H1 (cell line): ENCODE results near the gene CHN2. TPM values are rescaled to one million over a fixed set of nuclear protein-coding genes. Genes with fewer than 3 reads are reported as not detected.

Experiments used
- CTCF ChIA-PET: fragments of 300-600 bp; sonication (Branson Sonifier 250); formaldehyde crosslinking; loops from one replicate; lab custom pipeline; 2021; ENCODE audit not compliant: partially characterized antibody; lab: Charles Lee
- POLR2A ChIA-PET: fragments of 300-600 bp; sonication (Branson Sonifier 250); formaldehyde crosslinking; loops from one replicate; lab custom pipeline; 2021; ENCODE audit warnings: inconsistent platforms; ENCODE audit not compliant: partially characterized antibody; lab: Charles Lee
- DNase-seq, 2 experiments: peaks; one replicate each; pipeline versions ENCODE4 v3.0.0 to v3.0.0-alpha.2; 2010 to 2022; ENCODE audit warnings: low spot score in 2 of 2, low read depth in 1 of 2, mixed read lengths in 1 of 2
- FAIRE-seq: peaks from 2 replicates; lab custom pipeline; 2011; peaks lifted over from hg19 to GRCh38; lab: Jason Lieb, UNC
- H2AFZ ChIP-seq: 2 replicates; pipeline ENCODE4 v1.8.1; 2012; ENCODE audit warnings: low read length, inconsistent platforms
- H2AK5ac ChIP-seq: 2 replicates; pipeline ENCODE4 v1.6.1; 2013; ENCODE audit warnings: low read depth, low read length
- H2BK120ac ChIP-seq: replicated peaks from 2 replicates; pipeline ENCODE3; 2013; ENCODE audit warnings: low read depth, low read length, inconsistent platforms
- H2BK12ac ChIP-seq: 2 replicates; pipeline ENCODE4 v1.6.1; 2013; ENCODE audit warnings: low read depth, low read length
- H2BK15ac ChIP-seq: 2 replicates; pipeline ENCODE4 v1.6.1; 2013; ENCODE audit warnings: low read length
- H2BK20ac ChIP-seq: 2 replicates; pipeline ENCODE4 v1.6.1; 2013; ENCODE audit warnings: low read length
- H2BK5ac ChIP-seq: 2 replicates; pipeline ENCODE4 v1.6.1; 2013; ENCODE audit warnings: low read depth, low read length
- H3K14ac ChIP-seq: 2 replicates; pipeline ENCODE4 v1.6.1; 2013; ENCODE audit warnings: inconsistent platforms; ENCODE audit not compliant: insufficient read length
- H3K18ac ChIP-seq: 2 replicates; pipeline ENCODE4 v1.6.1; 2013; ENCODE audit warnings: low read length; ENCODE audit errors: extremely low read depth
- H3K23ac ChIP-seq: 2 replicates; pipeline ENCODE4 v1.6.1; 2013; ENCODE audit warnings: inconsistent platforms; ENCODE audit not compliant: insufficient read length
- H3K23me2 ChIP-seq: 2 replicates; pipeline ENCODE4 v1.6.1; 2013; ENCODE audit warnings: low read depth, low read length
- H3K27ac ChIP-seq: 2 replicates; pipeline ENCODE4 v1.6.1; 2011; ENCODE audit warnings: low read depth, low read length, inconsistent platforms
- H3K27me3 ChIP-seq, 4 experiments: replicated peaks in 1 of 4; 1 replicate in 1 of 4; 2 replicates in 3 of 4; pipeline versions ENCODE4 v1.6.1 to v1.8.1; 2011 to 2013; ENCODE audit warnings: low read length in 3 of 4, mild to moderate bottlenecking in 3 of 4, inconsistent platforms in 2 of 4, mixed read lengths in 2 of 4, moderate library complexity in 1 of 4; ENCODE audit not compliant: control insufficient read depth in 3 of 4, insufficient read depth in 3 of 4; ENCODE audit errors: extremely low read depth in 1 of 4
- H3K36me3 ChIP-seq, 4 experiments: 2 replicates each; pipeline versions ENCODE4 v1.6.1 to v1.8.1; 2011 to 2013; ENCODE audit warnings: mild to moderate bottlenecking in 4 of 4, low read length in 3 of 4, moderate library complexity in 2 of 4, control low read depth in 1 of 4, inconsistent platforms in 1 of 4; ENCODE audit not compliant: insufficient read depth in 4 of 4, control insufficient read depth in 2 of 4
- H3K4ac ChIP-seq: replicated peaks from 2 replicates; pipeline ENCODE3; 2013; ENCODE audit warnings: low read length, low read depth, mixed read lengths, inconsistent platforms; ENCODE audit not compliant: insufficient read length
- H3K4me1 ChIP-seq, 4 experiments: replicated peaks in 1 of 4; 1 replicate in 1 of 4; 2 replicates in 3 of 4; pipeline versions ENCODE4 v1.6.1 to v1.8.1; 2011 to 2013; ENCODE audit warnings: low read length in 3 of 4, inconsistent platforms in 2 of 4, mixed read lengths in 1 of 4; ENCODE audit not compliant: insufficient read depth in 4 of 4, control insufficient read depth in 3 of 4
- H3K4me2 ChIP-seq, 2 experiments: 2 replicates each; pipeline versions ENCODE4 v1.6.1 to v1.8.1; 2011 to 2013; ENCODE audit warnings: low read depth in 2 of 2, low read length in 2 of 2, control low read depth in 1 of 2, inconsistent platforms in 1 of 2, mild to moderate bottlenecking in 1 of 2; ENCODE audit not compliant: insufficient read depth in 1 of 2
- H3K4me3 ChIP-seq, 4 experiments: fragments of 200-600, 300-600 bp in 1 of 4; sonication (generic), shearing (Covaris generic), sonication (Bioruptor Twin) in 1 of 4; 2 replicates each; pipeline versions ENCODE4 v1.5.1 to v1.8.1; 2011 to 2016; ENCODE audit warnings: low read length in 4 of 4, low read depth in 3 of 4, control low read depth in 2 of 4, inconsistent platforms in 2 of 4, mild to moderate bottlenecking in 2 of 4, mixed read lengths in 1 of 4, moderate library complexity in 1 of 4; ENCODE audit not compliant: insufficient read depth in 2 of 4; ENCODE audit errors: extremely low read depth in 1 of 4
- H3K56ac ChIP-seq: replicated peaks from 2 replicates; pipeline ENCODE3; 2013; ENCODE audit warnings: low read depth, mild to moderate bottlenecking, mixed read lengths, low read length, inconsistent platforms; ENCODE audit not compliant: insufficient read length
- H3K79me1 ChIP-seq: 2 replicates; pipeline ENCODE4 v1.6.1; 2013; ENCODE audit warnings: low read depth, low read length, control low read depth
- H3K79me2 ChIP-seq, 2 experiments: 2 replicates each; pipeline versions ENCODE4 v1.6.1 to v1.8.1; 2012 to 2013; ENCODE audit warnings: low read length in 2 of 2, mild to moderate bottlenecking in 2 of 2, inconsistent platforms in 1 of 2; ENCODE audit not compliant: insufficient read depth in 2 of 2, control insufficient read depth in 1 of 2
- H3K9ac ChIP-seq, 4 experiments: replicated peaks in 1 of 4; 1 replicate in 1 of 4; 2 replicates in 3 of 4; pipeline versions ENCODE4 v1.6.1 to v1.8.1; 2011 to 2013; ENCODE audit warnings: low read depth in 3 of 4, low read length in 3 of 4, control low read depth in 2 of 4, mild to moderate bottlenecking in 2 of 4, moderate library complexity in 2 of 4, inconsistent platforms in 1 of 4; ENCODE audit errors: extremely low read depth in 1 of 4
- H3K9me3 ChIP-seq, 2 experiments: 2 replicates each; pipeline versions ENCODE4 v1.6.1 to v1.8.1; 2012 to 2013; ENCODE audit warnings: mild to moderate bottlenecking in 2 of 2, moderate library complexity in 2 of 2, control low read depth in 1 of 2, inconsistent platforms in 1 of 2, low read depth in 1 of 2, low read length in 1 of 2, mixed read lengths in 1 of 2; ENCODE audit not compliant: insufficient read depth in 2 of 2
- H4K20me1 ChIP-seq, 2 experiments: replicated peaks in 1 of 2; 2 replicates each; pipeline versions ENCODE3 to v1.8.1; 2011 to 2013; ENCODE audit warnings: inconsistent platforms in 2 of 2, low read length in 2 of 2, mild to moderate bottlenecking in 1 of 2; ENCODE audit not compliant: insufficient read depth in 2 of 2, control insufficient read depth in 1 of 2
- H4K5ac ChIP-seq: 2 replicates; pipeline ENCODE4 v1.6.1; 2013; ENCODE audit warnings: low read length, low read depth, mixed read lengths, inconsistent platforms; ENCODE audit not compliant: insufficient read length
- H4K8ac ChIP-seq: 2 replicates; pipeline ENCODE4 v1.8.0; 2013; ENCODE audit warnings: mild to moderate bottlenecking, moderate library complexity, low read length, inconsistent platforms; ENCODE audit not compliant: insufficient read depth; ENCODE audit errors: extremely low read depth
- H4K91ac ChIP-seq: replicated peaks from 2 replicates; pipeline ENCODE3; 2013; ENCODE audit warnings: low read length, mixed read lengths, inconsistent platforms; ENCODE audit not compliant: insufficient read length
- CHD2 ChIP-seq: IDR thresholded peaks from 2 replicates; pipeline ENCODE4 v1.6.1; 2012; ENCODE audit warnings: low read length, improper control_type of control experiment
- E2F6 ChIP-seq: IDR thresholded peaks from 2 replicates; pipeline ENCODE4 v1.6.1; 2012; ENCODE audit warnings: inconsistent platforms
- HDAC2 ChIP-seq, 2 experiments: fragments of 300-600 bp in 1 of 2; sonication (generic) in 1 of 2; IDR thresholded peaks; 2 replicates each; pipeline ENCODE4 v1.6.1; 2011 to 2012; ENCODE audit warnings: low read depth in 2 of 2, low read length in 2 of 2, mild to moderate bottlenecking in 2 of 2, moderate library complexity in 2 of 2, borderline replicate concordance in 1 of 2, inconsistent platforms in 1 of 2
- JUND ChIP-seq: IDR thresholded peaks from 2 replicates; pipeline ENCODE4 v1.6.1; 2011; ENCODE audit warnings: mild to moderate bottlenecking, improper control_type of control experiment, low read length
- SIN3A ChIP-seq, 2 experiments: IDR thresholded peaks in 1 of 2; conservative IDR thresholded peaks in 1 of 2; 2 replicates each; pipeline ENCODE4 v1.6.1; 2011 to 2012; ENCODE audit warnings: low read length in 2 of 2, improper control_type of control experiment in 1 of 2, low read depth in 1 of 2, mild to moderate bottlenecking in 1 of 2
- SIX5 ChIP-seq: IDR thresholded peaks from 2 replicates; pipeline ENCODE4 v1.6.1; 2011; ENCODE audit warnings: mild to moderate bottlenecking, low read depth, low read length
- SP4 ChIP-seq: IDR thresholded peaks from 2 replicates; pipeline ENCODE4 v1.6.1; 2012; ENCODE audit warnings: low read length, inconsistent platforms
- USF2 ChIP-seq: IDR thresholded peaks from 2 replicates; pipeline ENCODE4 v1.6.1; 2011; ENCODE audit warnings: low read length, improper control_type of control experiment
- WGBS, 2 experiments: shearing (Covaris generic) in 1 of 2; methylation state at CpG; one replicate each; pipeline versions ENCODE4 v1.1.6 to v1.1.7; 2013 to 2015; ENCODE audit warnings: low lambda C conversion rate in 2 of 2, mixed read lengths in 2 of 2, inconsistent platforms in 1 of 2, low coverage in 1 of 2, missing lambda C conversion rate in 1 of 2; ENCODE audit not compliant: insufficient replicate concordance in 2 of 2, insufficient coverage in 1 of 2, insufficient read length in 1 of 2; ENCODE audit errors: extremely low coverage in 1 of 2, missing lambda C conversion rate in 1 of 2; 5-methylcytosine and 5-hydroxymethylcytosine counted together
- polyA plus RNA-seq, 7 experiments: library from polyadenylated mRNA; depleted of rRNA in 3 of 7; stranded (reverse) in 5 of 7; unstranded in 2 of 7; fragments of >200 nt in 5 of 7; fragments of 200-250 nt in 2 of 7; gene quantifications; 1 replicate in 5 of 7; 2 replicates in 1 of 7; 4 replicates in 1 of 7; pipeline versions ENCODE4 v1.2.1 to v1.2.3, GENCODE V29; 2011 to 2013; ENCODE audit warnings: missing spikeins in 2 of 7, mixed read lengths in 2 of 7
- total RNA-seq: library from RNA; stranded (reverse); fragmentation: NEBNext Ultra II Directional; extraction: Animal tissue kit (Norgen Biotek cat#: 25700); gene quantifications from 2 replicates; pipeline ENCODE4 v1.2.1, GENCODE V29; 2021

Gene CHN2
- total and polyA plus RNA-seq, 2 of the 8 experiments (the other 6 are each of a cell fraction or from before 2014, with no cell fraction given) = 2.9 to 4.8 TPM

DNA sequence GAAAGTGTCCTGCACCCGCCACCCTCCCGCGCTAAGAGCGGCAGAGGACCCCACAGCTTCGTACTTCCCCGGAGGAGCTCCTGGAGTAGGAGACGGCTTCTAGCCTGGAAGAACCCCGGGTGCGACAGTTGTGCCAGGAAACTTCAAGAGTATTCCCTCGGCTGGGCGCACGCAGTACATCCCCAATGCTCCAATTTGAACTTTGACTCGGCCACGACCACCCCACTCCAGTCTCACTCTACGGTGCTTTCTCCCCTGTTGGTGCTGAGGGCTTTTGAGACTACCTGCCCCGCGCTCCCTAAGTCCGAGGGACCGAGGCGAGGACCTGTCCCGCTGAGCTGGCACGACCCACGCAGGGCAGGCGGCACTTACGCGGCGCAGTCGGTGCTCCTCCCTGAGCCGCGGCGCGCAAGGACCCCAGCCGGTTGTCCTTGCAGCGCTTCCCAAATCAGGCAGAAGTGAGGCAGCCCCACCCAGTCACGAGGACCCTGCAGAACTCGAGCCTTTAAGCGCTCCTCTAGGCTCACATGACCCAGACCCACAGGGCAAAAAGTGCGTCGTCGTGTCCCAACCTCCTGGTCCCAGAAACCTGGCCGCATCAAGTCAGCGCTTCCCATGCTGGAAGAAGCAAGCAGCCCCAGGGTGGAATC, 48.4 kb upstream of the CHN2 start, which contains the start of gene CPVL:
Gene CPVL, minus strand, starts transcription at position 481 of the 650 bp plus-strand sequence. CDS start 25,476 bp downstream, outside the sequence.
- Histone ChIP-seq H2BK20ac (no peak within 1 kb of the TSS), H3K4ac (peak within 1 kb of the TSS; percentile 57), H3K27ac (no peak within 1 kb of the TSS), H3K79me1 (no peaks in the 10 kb centered on the region), H2BK120ac (no peak within 1 kb of the TSS), H3K79me2 (no peaks in the 10 kb centered on the region), H2BK15ac (no peak within 1 kb of the TSS; the same call in 1 of the 2 replicates), H2AFZ (peak within 1 kb of the TSS; percentile 99), H3K9ac (peak within 1 kb of the TSS in 2 of 4 experiments; percentile 4 to 49; a peak in 4 of 7 replicates), H4K91ac (peak within 1 kb of the TSS; percentile 79), H4K8ac (no peak within 1 kb of the TSS), H3K27me3 (peaks cover 0 to 10% (median 4%) of the 10 kb centered on the region in 4 experiments; a peak in 5 of 7 replicates), H2AK5ac (no peak within 1 kb of the TSS), H3K23ac (no peak within 1 kb of the TSS), H3K23me2 (peaks cover 13% of the 10 kb centered on the region), H3K36me3 (no peaks in the 10 kb centered on the region), H3K4me3 (peak within 1 kb of the TSS; percentile 68 to 82 (median 74)), H3K4me2 (peak within 1 kb of the TSS; percentile 93 to 96), H4K20me1 (no peaks in the 10 kb centered on the region), H4K5ac (peak within 1 kb of the TSS; percentile 53), H2BK12ac (peak within 1 kb of the TSS; percentile 75; the same call in 1 of the 2 replicates), H3K4me1 (peaks cover 0 to 3% (median 0%) of the 10 kb centered on the region in 4 experiments; a peak in 3 of 7 replicates), H3K56ac (peak within 1 kb of the TSS; percentile 77), H2BK5ac (no peak within 1 kb of the TSS), H3K18ac (peak within 1 kb of the TSS; percentile 93), H3K9me3 (no peaks in the 10 kb centered on the region), H3K14ac (no peak within 1 kb of the TSS)
- POLR2A ChIA-PET = interaction anchor here (1.3 to 1.5 kb wide), 3 partner anchors 11 to 190 kb away, joined by 3 to 6 read pairs (median 5); no protein-coding TSS in a partner anchor
- CTCF ChIA-PET = interaction anchor here (0.6 to 4.2 kb wide), 10 partner anchors 10 to 263 kb away, joined by 3 to 19 read pairs (median 4); no protein-coding TSS in a partner anchor
- 2% methylated on average over 37 of the region's 42 CpGs; no CpG with 5 or more reads in 1 of the 2 experiments for WGBS, 2 experiments
- no peak for FAIRE-seq
- DNase-seq = peak; percentile 62 to 77
- TF ChIP-seq CHD2 (no peak), SIX5 (no peak), USF2 (peak; percentile 62), SIN3A (conservative IDR thresholded peaks at IDR 0.05 in 1 of 2, IDR thresholded peaks at IDR 0.05 in 1 of 2; ENCODE audit: low read depth in 1 of 2, low read length in 2 of 2) (no peak), E2F6 (peak; percentile 73), JUND (no peak), SP4 (peak; percentile 69; the same call in 1 of the 2 replicates), HDAC2 (IDR thresholded peaks at IDR 0.05; ENCODE audit: borderline replicate concordance in 1 of 2, low read depth in 2 of 2, low read length in 2 of 2) (peak in 1 of 2 experiments; percentile 55; a peak in 1 of 4 replicates)
